Right lobe of liver (tissue), 4 donors: ENCODE measurements around the gene CTPS2.

Source experiments
- CTCF ChIP-seq, 4 donors: fragments of 200-600 bp in 3 of 4; fragments of 450-650 bp in 1 of 4; IDR thresholded peaks; one replicate each; pipeline versions ENCODE4 v1.5.1 to v1.8.0; 2016 to 2022; ENCODE audit warnings: antibody characterized with exemption in 4 of 4, mild to moderate bottlenecking in 2 of 4
- POLR2A ChIP-seq: fragments of 450-650 bp; IDR thresholded peaks from one replicate; pipeline ENCODE4 v1.6.1; 2017; ENCODE audit warnings: antibody characterized with exemption, mild to moderate bottlenecking
- donor health status: DM: no; HTN: no; CAD: no.
- donor health status: DM: no; HTN: no; CAD: no.
- donor health status: DM: no; HTN: yes; CAD: no.

- TF ChIP-seq POLR2A, result no peak
- no peak for TF ChIP-seq CTCF (IDR thresholded peaks at IDR 0.05)
Observed at GRCh38 chrX:16745659-16746058, 33.2 kb upstream of the CTPS2 start.
